CD4-positive, CD25-positive, alpha-beta regulatory T cell (primary cell): ENCODE data around the gene CDK10. TPM values are rescaled to one million over a fixed set of nuclear protein-coding genes. Genes with fewer than 3 reads are reported as not detected.
A peak's percentile ranks its signal among the peaks of the same experiment; 100 is the strongest.

Experiments
- ATAC-seq, 2 donors: fragments of 150-1000 bp; cut with Tn5 transposase; one replicate each; pipeline ENCODE4 v1.10.0; 2021; ENCODE audit warnings: low read depth in 2 of 2, moderate number of reproducible peaks in 2 of 2, moderate library complexity in 1 of 2
- DNase-seq, 3 donors: peaks; one replicate each; pipeline versions ENCODE4 v3.0.0 to v3.0.0-alpha.2; 2012 to 2022; ENCODE audit warnings: mixed read lengths in 1 of 3
- H3K27ac ChIP-seq: one replicate; pipeline ENCODE4 v1.7.0; 2013; ENCODE audit warnings: mild to moderate bottlenecking, low read length; ENCODE audit not compliant: insufficient read depth, poor library complexity, severe bottlenecking
- H3K27me3 ChIP-seq: one replicate; pipeline ENCODE4 v1.7.0; 2013; ENCODE audit warnings: low read length; ENCODE audit not compliant: control insufficient read depth, insufficient read depth
- H3K36me3 ChIP-seq: one replicate; pipeline ENCODE4 v1.7.0; 2013; ENCODE audit warnings: mild to moderate bottlenecking, low read length, moderate library complexity; ENCODE audit not compliant: control insufficient read depth, insufficient read depth
- H3K4me1 ChIP-seq: 2 replicates; pipeline ENCODE4 v1.7.0; 2013; ENCODE audit warnings: mild to moderate bottlenecking, low read length; ENCODE audit not compliant: insufficient read depth, control insufficient read depth, poor library complexity, severe bottlenecking
- H3K4me3 ChIP-seq: one replicate; pipeline ENCODE4 v1.7.0; 2013; ENCODE audit warnings: low read depth, mild to moderate bottlenecking, low read length, moderate library complexity
- H3K9me3 ChIP-seq, 2 experiments: 1 replicate in 1 of 2; 2 replicates in 1 of 2; pipeline ENCODE4 v1.7.0; 2013; ENCODE audit warnings: low read length in 2 of 2, mild to moderate bottlenecking in 1 of 2, moderate library complexity in 1 of 2; ENCODE audit not compliant: control insufficient read depth in 2 of 2
- H3K27ac Mint-ChIP-seq, 3 donors: one replicate each; pipeline ENCODE4 v1.8.0; 2020 to 2022; ENCODE audit warnings: mild to moderate bottlenecking in 3 of 3, mixed read lengths in 3 of 3, moderate library complexity in 2 of 3
- H3K27me3 Mint-ChIP-seq: one replicate; pipeline ENCODE4 v1.8.0; 2022; ENCODE audit warnings: mild to moderate bottlenecking, mixed read lengths
- H3K36me3 Mint-ChIP-seq: one replicate; pipeline ENCODE4 v1.8.0; 2020; ENCODE audit warnings: mixed read lengths
- H3K4me1 Mint-ChIP-seq, 4 donors: one replicate each; pipeline ENCODE4 v1.8.0; 2020 to 2022; ENCODE audit warnings: mixed read lengths in 4 of 4, mild to moderate bottlenecking in 1 of 4
- H3K4me3 Mint-ChIP-seq, 4 donors: one replicate each; pipeline ENCODE4 v1.8.0; 2020 to 2022; ENCODE audit warnings: mild to moderate bottlenecking in 4 of 4, mixed read lengths in 4 of 4, moderate library complexity in 3 of 4
- H3K9me3 Mint-ChIP-seq, 7 donors: one replicate each; pipeline ENCODE4 v1.8.0; 2020 to 2022; ENCODE audit warnings: mixed read lengths in 7 of 7, mild to moderate bottlenecking in 3 of 7, moderate library complexity in 2 of 7
- polyA plus RNA-seq, 4 donors: library from polyadenylated mRNA; unstranded; fragments of 300-500 nt; fragmentation: Illumina TruSeq; gene quantifications; one replicate each; pipeline ENCODE4 v1.2.3, GENCODE V29; 2021
- total RNA-seq: library from RNA; stranded (reverse); gene quantifications from one replicate; pipeline ENCODE4 v1.2.3, GENCODE V29; 2022

The CDK10 gene
- total and polyA plus RNA-seq, 5 donors from 2014 or later: 20.5 to 97.5 (median 24.4) TPM

- no peaks in the 10 kb centered on the region for H3K27me3 Mint-ChIP-seq
- ATAC-seq (no peak), DNase-seq (no peak)
- peaks cover 0 to 15% (median 3%) of the 10 kb centered on the region in 4 donors for H3K4me1 Mint-ChIP-seq
- H3K4me3 ChIP-seq: no peak overlapping the region
- no peaks in the 10 kb centered on the region for H3K9me3 ChIP-seq
- H3K36me3 ChIP-seq: no peaks in the 10 kb centered on the region
- no peaks in the 10 kb centered on the region for H3K9me3 Mint-ChIP-seq
- H3K36me3 Mint-ChIP-seq: peaks cover 4% of the 10 kb centered on the region
- H3K4me1 ChIP-seq: peaks cover 16% of the 10 kb centered on the region
- no peak overlapping the region for H3K27ac ChIP-seq
- no peak overlapping the region for H3K4me3 Mint-ChIP-seq
- no peak overlapping the region for H3K27ac Mint-ChIP-seq
- no peaks in the 10 kb centered on the region for H3K27me3 ChIP-seq
Measured at GRCh38 chr16:89710709-89711564, 24.4 kb downstream of the CDK10 start.

GRCh38 chr16:89711601-89712273 lies 25.2 kb downstream of the CDK10 start:
- Histone ChIP-seq H3K27ac (no peak overlapping the region), H3K4me1 (peaks cover 11% of the 10 kb centered on the region), H3K36me3 (no peaks in the 10 kb centered on the region), H3K9me3 (no peaks in the 10 kb centered on the region), H3K4me3 (no peak overlapping the region), H3K27me3 (no peaks in the 10 kb centered on the region)
- ATAC-seq: peak; percentile 71 to 72
- H3K9me3 Mint-ChIP-seq: no peaks in the 10 kb centered on the region
- peak overlapping the region in 2 of 4 donors; percentile 41 to 72 for H3K4me3 Mint-ChIP-seq
- peaks cover 4% of the 10 kb centered on the region for H3K36me3 Mint-ChIP-seq
- H3K27ac Mint-ChIP-seq: no peak overlapping the region
- H3K27me3 Mint-ChIP-seq: no peaks in the 10 kb centered on the region
- DNase-seq: peak; percentile 62 to 71 (median 68)
- H3K4me1 Mint-ChIP-seq: peaks cover 0 to 8% (median 0%) of the 10 kb centered on the region in 4 donors

GRCh38 chr16:89712274-89712781 lies 25.8 kb downstream of the CDK10 start:
- no peak for ATAC-seq

GRCh38 chr16:89716493-89716892 lies 30.0 kb downstream of the CDK10 start:
- Mint-ChIP-seq H3K4me3 (no peak overlapping the region), H3K27me3 (peaks cover 4% of the 10 kb centered on the region), H3K4me1 (peaks cover 0 to 23% (median 4%) of the 10 kb centered on the region in 4 donors), H3K36me3 (peaks cover 4% of the 10 kb centered on the region), H3K27ac (no peak overlapping the region), H3K9me3 (peaks cover 0 to 2% (median 0%) of the 10 kb centered on the region in 7 donors)
- H3K27ac ChIP-seq: no peak overlapping the region
- no peaks in the 10 kb centered on the region for H3K27me3 ChIP-seq
- no peaks in the 10 kb centered on the region for H3K9me3 ChIP-seq
- H3K4me1 ChIP-seq: peaks cover 28% of the 10 kb centered on the region
- ATAC-seq: no peak
- no peaks in the 10 kb centered on the region for H3K36me3 ChIP-seq
- no peak for DNase-seq
- no peak overlapping the region for H3K4me3 ChIP-seq

More at GRCh38 chr16:89712274-89712781, 25.8 kb downstream of the CDK10 start:
- H3K9me3 ChIP-seq: no peaks in the 10 kb centered on the region
- peak overlapping the region in 3 of 4 donors; percentile 19 to 72 (median 41) for H3K4me3 Mint-ChIP-seq
- no peak overlapping the region for H3K4me3 ChIP-seq
- no peak overlapping the region for H3K27ac ChIP-seq
- H3K4me1 Mint-ChIP-seq: peaks cover 0 to 8% (median 0%) of the 10 kb centered on the region in 4 donors
- H3K27me3 Mint-ChIP-seq: no peaks in the 10 kb centered on the region
- no peaks in the 10 kb centered on the region for H3K27me3 ChIP-seq
- H3K36me3 ChIP-seq: no peaks in the 10 kb centered on the region
- H3K27ac Mint-ChIP-seq: no peak overlapping the region
- no peak for DNase-seq
- peaks cover 11% of the 10 kb centered on the region for H3K4me1 ChIP-seq
- H3K36me3 Mint-ChIP-seq: peaks cover 4% of the 10 kb centered on the region
- peaks cover 0 to under 1% (median 0%) of the 10 kb centered on the region in 7 donors for H3K9me3 Mint-ChIP-seq

- peak overlapping the region in 1 of 3 donors; percentile 38 for H3K27ac Mint-ChIP-seq
Measured at GRCh38 chr16:89716916-89717687, 30.6 kb downstream of the CDK10 start.

GRCh38 chr16:89717688-89718505 lies 31.4 kb downstream of the CDK10 start:
- Mint-ChIP-seq H3K9me3 (peaks cover 0 to 2% (median 0%) of the 10 kb centered on the region in 7 donors), H3K27me3 (peaks cover 11% of the 10 kb centered on the region), H3K27ac (peak overlapping the region in 1 of 3 donors; percentile 84), H3K36me3 (peaks cover 7% of the 10 kb centered on the region), H3K4me3 (peak overlapping the region in 3 of 4 donors; percentile 31 to 69 (median 63)), H3K4me1 (peaks cover 0 to 23% (median 8%) of the 10 kb centered on the region in 4 donors)
- H3K36me3 ChIP-seq: no peaks in the 10 kb centered on the region
- H3K4me1 ChIP-seq: peaks cover 26% of the 10 kb centered on the region
- H3K4me3 ChIP-seq: no peak overlapping the region
- H3K9me3 ChIP-seq: no peaks in the 10 kb centered on the region
- no peak overlapping the region for H3K27ac ChIP-seq
- no peak for DNase-seq
- ATAC-seq: no peak
- no peaks in the 10 kb centered on the region for H3K27me3 ChIP-seq

More at GRCh38 chr16:89716916-89717687, 30.6 kb downstream of the CDK10 start:
- H3K9me3 ChIP-seq: no peaks in the 10 kb centered on the region
- peaks cover 0 to 2% (median 0%) of the 10 kb centered on the region in 7 donors for H3K9me3 Mint-ChIP-seq
- H3K36me3 Mint-ChIP-seq: peaks cover 4% of the 10 kb centered on the region
- peaks cover 4% of the 10 kb centered on the region for H3K27me3 Mint-ChIP-seq
- H3K27me3 ChIP-seq: no peaks in the 10 kb centered on the region
- DNase-seq (no peak), ATAC-seq (no peak)
- H3K4me3 Mint-ChIP-seq: peak overlapping the region in 1 of 4 donors; percentile 28
- H3K4me1 Mint-ChIP-seq: peaks cover 0 to 23% (median 4%) of the 10 kb centered on the region in 4 donors
- H3K4me3 ChIP-seq: no peak overlapping the region
- no peak overlapping the region for H3K27ac ChIP-seq
- peaks cover 22% of the 10 kb centered on the region for H3K4me1 ChIP-seq
- no peaks in the 10 kb centered on the region for H3K36me3 ChIP-seq
